ENCODE measurements around the gene ADD1. TPM values are rescaled to one million over a fixed set of nuclear protein-coding genes. Genes with fewer than 3 reads are reported as not detected.

The ADD1 gene
- total and polyA plus RNA-seq, 8 donors = 262 to 331 (median 304) TPM

GRCh38 chr4:2867758-2868491 lies 24.3 kb downstream of the ADD1 start:
- Histone ChIP-seq H3K9me3 (no peaks in the 10 kb centered on the region), H3K4me3 (peak overlapping the region in 1 of 2 donors; percentile 10), H3K4me1 (peaks cover 27 to 99% of the 10 kb centered on the region in 2 donors), H3K27me3 (no peaks in the 10 kb centered on the region), H3K27ac (peak overlapping the region; percentile 53 to 57), H3K36me3 (no peaks in the 10 kb centered on the region)
- no peak for TF ChIP-seq CTCF (IDR thresholded peaks at IDR 0.05)
- intact Hi-C loops (cut with DNase I) = no loop called here
- ATAC-seq = peak; percentile 68
- DNase-seq = peak in 2 of 4 donors; percentile 59 to 68

- no peaks in the 10 kb centered on the region for H3K27me3 ChIP-seq
- H3K4me3 ChIP-seq = no peak overlapping the region
- H3K9me3 ChIP-seq = no peaks in the 10 kb centered on the region
- H3K27ac ChIP-seq = peak overlapping the region; percentile 53 to 57
- ATAC-seq (no peak), DNase-seq (no peak)
- intact Hi-C loops (cut with DNase I) = no loop called here
- H3K36me3 ChIP-seq = no peaks in the 10 kb centered on the region
- H3K4me1 ChIP-seq = peaks cover 31 to 99% of the 10 kb centered on the region in 2 donors
- TF ChIP-seq CTCF (IDR thresholded peaks at IDR 0.05) = no peak
Observed at GRCh38 chr4:2868877-2869487, 25.3 kb downstream of the ADD1 start.

- peak overlapping the region in 1 of 2 donors; percentile 53 for H3K27ac ChIP-seq
- ATAC-seq (no peak), DNase-seq (no peak)
- no peaks in the 10 kb centered on the region for H3K36me3 ChIP-seq
- peaks cover 31 to 96% of the 10 kb centered on the region in 2 donors for H3K4me1 ChIP-seq
- H3K9me3 ChIP-seq = no peaks in the 10 kb centered on the region
- no peak for TF ChIP-seq CTCF (IDR thresholded peaks at IDR 0.05)
- H3K4me3 ChIP-seq = no peak overlapping the region
- H3K27me3 ChIP-seq = no peaks in the 10 kb centered on the region
- intact Hi-C loops (cut with DNase I) = no loop called here
Observed at GRCh38 chr4:2869659-2870058, 26.0 kb downstream of the ADD1 start.

- TF ChIP-seq CTCF (IDR thresholded peaks at IDR 0.05) = no peak
- H3K4me3 ChIP-seq = no peak overlapping the region
- DNase-seq (no peak), ATAC-seq (no peak)
- no peaks in the 10 kb centered on the region for H3K36me3 ChIP-seq
- intact Hi-C loops (cut with DNase I) = no loop called here
- no peaks in the 10 kb centered on the region for H3K27me3 ChIP-seq
- H3K9me3 ChIP-seq = no peaks in the 10 kb centered on the region
- peaks cover 34 to 93% of the 10 kb centered on the region in 2 donors for H3K4me1 ChIP-seq
- H3K27ac ChIP-seq = peak overlapping the region in 1 of 2 donors; percentile 53
Observed at GRCh38 chr4:2870082-2870481, 26.4 kb downstream of the ADD1 start.

GRCh38 chr4:2871466-2871865 lies 27.8 kb downstream of the ADD1 start:
- Histone ChIP-seq H3K4me3 (no peak overlapping the region), H3K9me3 (no peaks in the 10 kb centered on the region), H3K27ac (peak overlapping the region in 1 of 2 donors; percentile 56), H3K27me3 (no peaks in the 10 kb centered on the region), H3K4me1 (peaks cover 26 to 79% of the 10 kb centered on the region in 2 donors), H3K36me3 (peaks cover 0 to 10% of the 10 kb centered on the region in 2 donors)
- ATAC-seq (no peak), DNase-seq (no peak)
- intact Hi-C loops (cut with DNase I) = no loop called here
- TF ChIP-seq CTCF (IDR thresholded peaks at IDR 0.05) = no peak
